ENCODE data around the gene OSBPL5. TPM values are rescaled to one million over a fixed set of nuclear protein-coding genes. Genes with fewer than 3 reads are reported as not detected.

Gene OSBPL5
- total RNA-seq, 4 donors from 2014 or later = 24.7 to 83.3 (median 48.2) TPM

DNA sequence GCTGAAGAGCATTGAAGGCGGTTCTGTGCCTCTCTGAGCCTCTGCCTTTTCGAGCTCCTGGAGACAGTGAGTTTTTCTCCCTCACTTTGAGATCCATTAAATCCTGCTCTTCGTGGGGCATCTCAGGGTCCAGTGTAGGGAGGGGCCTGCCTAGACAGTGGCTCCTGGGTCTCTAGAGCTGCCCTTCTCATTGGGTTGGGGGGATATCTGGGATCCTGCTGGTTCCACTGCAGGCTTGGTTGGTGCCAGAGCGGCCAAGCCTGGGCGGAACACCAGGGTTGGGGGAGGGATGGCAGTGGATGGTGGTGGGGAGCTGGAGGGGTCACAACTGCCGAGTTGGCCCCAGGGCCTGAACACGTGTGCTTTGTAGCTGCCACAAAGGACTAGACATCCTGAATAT lies 55.7 kb downstream of the OSBPL5 start:
- Histone ChIP-seq H3K4me1 (no peaks in the 10 kb centered on the region), H3K27me3 (no peaks in the 10 kb centered on the region), H3K36me3 (no peaks in the 10 kb centered on the region), H3K27ac (no peak overlapping the region), H3K9me3 (no peaks in the 10 kb centered on the region), H3K4me3 (no peak overlapping the region)
- intact Hi-C loops (cut with DNase I; ENCODE audit: low total_unique reads) = no loop called here
- TF ChIP-seq POLR2A (IDR thresholded peaks at IDR 0.05) (no peak), CTCF (IDR thresholded peaks at IDR 0.05) (no peak)
- DNase-seq = peak in 1 of 2 donors; percentile 10

DNA sequence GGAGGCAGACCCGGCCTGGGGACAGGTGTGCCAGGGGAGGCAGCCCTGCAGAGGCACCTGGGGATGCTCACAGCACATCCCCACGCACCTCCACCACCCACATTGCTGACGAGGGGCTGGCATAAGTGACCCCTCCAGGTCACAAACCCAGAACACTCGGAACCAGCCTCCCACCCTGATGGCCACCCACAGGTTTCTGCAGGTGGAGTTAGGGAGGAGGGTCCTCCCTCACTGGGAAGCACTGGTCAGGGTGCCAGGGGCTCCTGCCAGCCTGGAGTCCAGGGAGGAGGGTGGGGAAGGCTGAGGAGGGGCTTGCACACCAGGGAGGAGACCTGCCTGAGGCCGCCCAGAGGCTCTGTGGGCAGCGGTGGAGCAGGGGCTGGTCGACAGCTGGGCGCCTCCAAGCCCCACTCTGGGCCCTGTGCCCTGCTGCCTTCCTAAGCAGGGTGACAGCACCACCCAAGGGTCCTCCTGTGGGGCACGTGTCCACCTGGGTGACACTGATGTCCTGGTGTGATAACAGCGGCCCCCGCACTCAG lies 56.9 kb downstream of the OSBPL5 start:
- Histone ChIP-seq H3K4me1 (no peaks in the 10 kb centered on the region), H3K27ac (no peak overlapping the region), H3K27me3 (no peaks in the 10 kb centered on the region), H3K36me3 (no peaks in the 10 kb centered on the region), H3K4me3 (no peak overlapping the region), H3K9me3 (no peaks in the 10 kb centered on the region)
- peak in 1 of 2 donors; percentile 13 for DNase-seq
- intact Hi-C loops (cut with DNase I; ENCODE audit: low total_unique reads) = no loop called here
- no peak for TF ChIP-seq CTCF (IDR thresholded peaks at IDR 0.05)
- TF ChIP-seq POLR2A (IDR thresholded peaks at IDR 0.05) = no peak

GRCh38 chr11:3107608-3108182 lies 57.4 kb downstream of the OSBPL5 start:
- H3K27ac ChIP-seq = no peak overlapping the region
- no peaks in the 10 kb centered on the region for H3K27me3 ChIP-seq
- H3K4me1 ChIP-seq = no peaks in the 10 kb centered on the region
- intact Hi-C loops (cut with DNase I; ENCODE audit: low total_unique reads) = no loop called here
- H3K9me3 ChIP-seq = no peaks in the 10 kb centered on the region
- no peak for TF ChIP-seq POLR2A (IDR thresholded peaks at IDR 0.05)
- no peak for TF ChIP-seq CTCF (IDR thresholded peaks at IDR 0.05)
- H3K4me3 ChIP-seq = no peak overlapping the region
- peak in 1 of 2 donors; percentile 15 for DNase-seq
- H3K36me3 ChIP-seq = no peaks in the 10 kb centered on the region

DNA sequence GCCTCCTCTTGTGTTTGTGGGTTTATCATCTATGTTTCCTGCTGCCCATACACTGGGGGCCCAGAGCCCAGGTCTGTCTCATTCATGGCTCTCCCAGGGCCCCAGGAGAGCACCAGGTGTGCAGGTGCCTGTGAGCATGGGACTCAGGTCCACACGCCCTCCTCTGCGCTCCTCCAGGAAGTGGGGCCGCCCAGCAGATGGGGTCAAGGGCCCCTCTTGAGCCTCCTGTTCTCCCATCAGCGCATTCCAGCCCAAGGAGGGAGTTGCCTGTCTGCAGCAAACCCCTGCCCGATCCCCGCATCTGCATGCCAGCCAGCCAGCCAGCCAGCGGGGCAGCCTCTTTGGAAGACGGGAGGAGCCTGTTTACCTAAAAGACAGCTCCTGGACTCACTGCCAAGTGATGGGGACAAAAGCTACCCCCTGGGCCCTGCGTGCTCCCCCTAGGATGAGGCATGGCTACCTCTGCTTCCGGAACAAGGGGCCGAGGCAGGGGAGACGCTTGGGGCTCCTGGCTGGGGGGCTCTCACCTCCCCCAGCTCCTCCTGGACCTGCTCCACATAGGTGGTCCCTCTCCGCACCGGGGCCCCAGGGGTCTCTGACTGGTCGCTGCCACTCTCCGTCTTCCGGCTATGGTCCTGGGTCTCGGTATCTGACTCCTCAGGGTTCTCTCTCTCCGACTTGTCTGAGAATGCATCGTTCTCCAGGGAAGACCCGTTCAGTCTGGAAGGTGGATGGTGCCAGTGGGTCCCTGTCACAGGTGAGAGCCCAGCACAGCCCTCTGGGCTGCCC lies 58.2 kb downstream of the OSBPL5 start:
- TF ChIP-seq POLR2A (IDR thresholded peaks at IDR 0.05) (no peak), CTCF (IDR thresholded peaks at IDR 0.05) (no peak)
- intact Hi-C loops (cut with DNase I; ENCODE audit: low total_unique reads) = no loop called here
- DNase-seq = peak in 1 of 2 donors; percentile 13
- Histone ChIP-seq H3K27ac (no peak overlapping the region), H3K9me3 (no peaks in the 10 kb centered on the region), H3K4me1 (no peaks in the 10 kb centered on the region), H3K4me3 (no peak overlapping the region), H3K27me3 (no peaks in the 10 kb centered on the region), H3K36me3 (no peaks in the 10 kb centered on the region)

All from uterus (tissue), 4 donors.